ENCODE measurements around the gene ARHGAP18. TPM values are rescaled to one million over a fixed set of nuclear protein-coding genes. Genes with fewer than 3 reads are reported as not detected.

Gene ARHGAP18
- total RNA-seq, 2 donors from 2014 or later = 14.3 to 17.7 TPM

DNA sequence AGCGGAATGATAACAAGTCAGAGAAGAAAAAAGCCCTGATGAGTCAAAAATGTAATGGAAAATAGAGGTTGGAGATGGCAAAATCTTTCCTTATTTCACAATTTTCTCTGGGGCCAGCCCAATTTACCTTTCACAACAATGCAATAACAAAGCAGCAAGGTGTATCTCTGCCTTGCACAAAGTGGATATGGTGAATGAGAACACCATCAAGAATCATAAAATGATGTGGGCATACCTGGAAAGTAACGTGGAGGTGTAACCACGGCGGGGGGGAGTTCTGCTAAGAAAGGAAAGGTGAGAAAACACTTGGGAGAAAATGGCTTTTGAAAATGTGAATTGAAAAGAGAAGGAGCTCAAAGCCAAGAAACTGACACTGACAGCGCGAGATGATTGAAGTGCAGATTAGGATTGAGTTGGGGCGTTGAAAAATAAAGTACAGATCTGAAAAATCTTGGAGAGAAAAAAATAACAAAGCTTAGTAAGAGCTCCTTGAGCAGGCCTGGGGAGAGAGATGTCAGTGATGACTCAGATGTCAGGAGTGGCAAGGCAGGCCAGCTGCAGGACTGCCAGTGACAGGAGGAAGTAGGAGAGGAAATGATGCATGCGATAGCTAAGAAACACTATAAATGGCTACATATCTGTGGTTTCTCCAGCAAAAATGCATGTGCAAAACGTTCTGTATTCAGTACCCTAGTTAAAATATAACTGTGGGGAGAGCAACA is 26.2 kb downstream of the ARHGAP18 start:
- TF ChIP-seq, protein P1, sequence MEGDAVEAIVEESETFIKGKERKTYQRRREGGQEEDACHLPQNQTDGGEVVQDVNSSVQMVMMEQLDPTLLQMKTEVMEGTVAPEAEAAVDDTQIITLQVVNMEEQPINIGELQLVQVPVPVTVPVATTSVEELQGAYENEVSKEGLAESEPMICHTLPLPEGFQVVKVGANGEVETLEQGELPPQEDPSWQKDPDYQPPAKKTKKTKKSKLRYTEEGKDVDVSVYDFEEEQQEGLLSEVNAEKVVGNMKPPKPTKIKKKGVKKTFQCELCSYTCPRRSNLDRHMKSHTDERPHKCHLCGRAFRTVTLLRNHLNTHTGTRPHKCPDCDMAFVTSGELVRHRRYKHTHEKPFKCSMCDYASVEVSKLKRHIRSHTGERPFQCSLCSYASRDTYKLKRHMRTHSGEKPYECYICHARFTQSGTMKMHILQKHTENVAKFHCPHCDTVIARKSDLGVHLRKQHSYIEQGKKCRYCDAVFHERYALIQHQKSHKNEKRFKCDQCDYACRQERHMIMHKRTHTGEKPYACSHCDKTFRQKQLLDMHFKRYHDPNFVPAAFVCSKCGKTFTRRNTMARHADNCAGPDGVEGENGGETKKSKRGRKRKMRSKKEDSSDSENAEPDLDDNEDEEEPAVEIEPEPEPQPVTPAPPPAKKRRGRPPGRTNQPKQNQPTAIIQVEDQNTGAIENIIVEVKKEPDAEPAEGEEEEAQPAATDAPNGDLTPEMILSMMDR (conservative IDR thresholded peaks at IDR 0.05) = no peak
- Histone ChIP-seq H3K27ac (ENCODE audit: low read depth, low read length) (no peak overlapping the region), H3K4me1 (ENCODE audit: control insufficient read depth, insufficient read depth, low read length) (peaks cover 5% of the 10 kb centered on the region), H3K4me3 (ENCODE audit: low read length) (no peak overlapping the region), H3K9me3 (ENCODE audit: control insufficient read depth, low read length) (no peaks in the 10 kb centered on the region), H3K9ac (ENCODE audit: extremely low read depth, low read length, poor library complexity, severe bottlenecking) (no peak overlapping the region), H3K27me3 (ENCODE audit: control insufficient read depth, insufficient read depth, low read length, poor library complexity, severe bottlenecking) (no peaks in the 10 kb centered on the region), H3K36me3 (ENCODE audit: control insufficient read depth, insufficient read depth, low read length) (no peaks in the 10 kb centered on the region)
- Mint-ChIP-seq H3K4me3 (no peak overlapping the region), H3K4me1 (peaks cover 27% of the 10 kb centered on the region), H3K36me3 (ENCODE audit: low read depth) (no peaks in the 10 kb centered on the region), H3K27me3 (ENCODE audit: insufficient read depth) (no peaks in the 10 kb centered on the region), H3K27ac (peak overlapping the region; percentile 0), H3K9me3 (no peaks in the 10 kb centered on the region)
- 60 to 67% methylated on average over 8 to 9 of the region's 9 CpGs for WGBS, 2 experiments (ENCODE audit: insufficient coverage in 1 of 2, insufficient read length in 1 of 2)
- no peak for DNase-seq

DNA sequence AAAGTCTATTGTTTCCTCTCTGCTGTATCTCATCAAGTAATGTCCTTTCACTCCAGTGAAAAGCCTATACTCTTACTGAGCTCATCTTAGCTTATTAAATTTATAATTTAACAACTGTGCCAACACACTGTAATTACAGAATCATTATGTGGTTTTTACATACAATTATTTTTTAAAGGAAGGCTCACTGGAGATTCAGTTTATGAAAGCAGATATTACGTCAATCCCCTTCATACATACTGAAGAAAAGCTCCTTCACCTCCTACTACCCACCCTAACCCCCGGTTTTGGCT is 28.1 kb downstream of the ARHGAP18 start:
- Histone ChIP-seq H3K27ac (ENCODE audit: low read depth, low read length) (no peak overlapping the region), H3K36me3 (ENCODE audit: control insufficient read depth, insufficient read depth, low read length) (no peaks in the 10 kb centered on the region), H3K27me3 (ENCODE audit: control insufficient read depth, insufficient read depth, low read length, poor library complexity, severe bottlenecking) (no peaks in the 10 kb centered on the region), H3K4me3 (ENCODE audit: low read length) (no peak overlapping the region), H3K9ac (ENCODE audit: extremely low read depth, low read length, poor library complexity, severe bottlenecking) (no peak overlapping the region), H3K4me1 (ENCODE audit: control insufficient read depth, insufficient read depth, low read length) (peaks cover 5% of the 10 kb centered on the region), H3K9me3 (ENCODE audit: control insufficient read depth, low read length) (no peaks in the 10 kb centered on the region)
- no peaks in the 10 kb centered on the region for H3K9me3 Mint-ChIP-seq
- H3K4me1 Mint-ChIP-seq = peaks cover 30% of the 10 kb centered on the region
- DNase-seq = no peak
- H3K27ac Mint-ChIP-seq = no peak overlapping the region
- H3K27me3 Mint-ChIP-seq (ENCODE audit: insufficient read depth) = no peaks in the 10 kb centered on the region
- H3K4me3 Mint-ChIP-seq = no peak overlapping the region
- no peaks in the 10 kb centered on the region for H3K36me3 Mint-ChIP-seq (ENCODE audit: low read depth)
- TF ChIP-seq, protein P1 (conservative IDR thresholded peaks at IDR 0.05) = no peak
- 92% methylated on average over 2 of the region's 2 CpGs; no CpG with 5 or more reads in 1 of the 2 experiments for WGBS, 2 experiments (ENCODE audit: insufficient coverage in 1 of 2, insufficient read length in 1 of 2)

DNA sequence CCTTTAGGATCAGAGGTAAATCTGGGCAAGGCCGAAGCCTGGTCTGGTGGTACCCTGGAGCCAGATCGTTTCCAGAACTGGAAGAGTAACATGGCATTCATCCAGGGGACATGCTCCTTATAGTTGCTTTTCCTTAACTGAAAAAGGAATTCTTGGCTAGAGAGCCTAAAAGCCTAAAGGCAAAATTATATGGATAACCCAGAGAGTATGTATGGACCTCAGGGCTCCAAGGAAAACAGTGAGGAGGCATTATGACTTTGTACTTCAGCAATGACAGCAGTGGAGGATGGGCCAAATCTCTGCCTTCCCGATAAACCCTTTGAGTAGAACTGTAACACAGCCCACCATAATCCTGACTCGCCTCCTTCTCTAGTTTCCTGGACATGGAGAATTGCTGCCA is 29.3 kb downstream of the ARHGAP18 start:
- H3K9me3 Mint-ChIP-seq = no peaks in the 10 kb centered on the region
- TF ChIP-seq, protein P1 (conservative IDR thresholded peaks at IDR 0.05) = no peak
- H3K36me3 Mint-ChIP-seq (ENCODE audit: low read depth) = peaks cover 2% of the 10 kb centered on the region
- H3K4me1 ChIP-seq (ENCODE audit: control insufficient read depth, insufficient read depth, low read length) = peaks cover 5% of the 10 kb centered on the region
- H3K27ac ChIP-seq (ENCODE audit: low read depth, low read length) = no peak overlapping the region
- H3K27ac Mint-ChIP-seq = no peak overlapping the region
- H3K4me3 ChIP-seq (ENCODE audit: low read length) = no peak overlapping the region
- no peak overlapping the region for H3K4me3 Mint-ChIP-seq
- H3K27me3 Mint-ChIP-seq (ENCODE audit: insufficient read depth) = no peaks in the 10 kb centered on the region
- H3K36me3 ChIP-seq (ENCODE audit: control insufficient read depth, insufficient read depth, low read length) = no peaks in the 10 kb centered on the region
- H3K9ac ChIP-seq (ENCODE audit: extremely low read depth, low read length, poor library complexity, severe bottlenecking) = no peak overlapping the region
- no peak for DNase-seq
- no peaks in the 10 kb centered on the region for H3K9me3 ChIP-seq (ENCODE audit: control insufficient read depth, low read length)
- H3K27me3 ChIP-seq (ENCODE audit: control insufficient read depth, insufficient read depth, low read length, poor library complexity, severe bottlenecking) = no peaks in the 10 kb centered on the region
- WGBS, 2 experiments (ENCODE audit: insufficient coverage in 1 of 2, insufficient read length in 1 of 2) = 94 to 98% methylated on average over 4 of the region's 4 CpGs
- H3K4me1 Mint-ChIP-seq = peaks cover 27% of the 10 kb centered on the region

Data from endodermal cell (in vitro differentiated cells).